Medulla oblongata (tissue), 1 donor: ENCODE data around the gene SPRR5.
A peak's percentile ranks its signal among the peaks of the same experiment; 100 is the strongest.

Source experiments
- DNase-seq: peaks from one replicate; pipeline ENCODE4 v3.0.0-alpha.2; 2015; ENCODE audit errors: extremely low spot score

Gene SPRR5, protein sequence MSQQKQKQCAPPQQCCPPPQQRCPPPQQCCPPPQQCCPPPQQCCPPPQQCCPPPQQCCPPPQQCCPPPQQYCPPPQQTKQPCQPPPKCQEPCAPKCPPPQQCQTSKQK

DNA sequence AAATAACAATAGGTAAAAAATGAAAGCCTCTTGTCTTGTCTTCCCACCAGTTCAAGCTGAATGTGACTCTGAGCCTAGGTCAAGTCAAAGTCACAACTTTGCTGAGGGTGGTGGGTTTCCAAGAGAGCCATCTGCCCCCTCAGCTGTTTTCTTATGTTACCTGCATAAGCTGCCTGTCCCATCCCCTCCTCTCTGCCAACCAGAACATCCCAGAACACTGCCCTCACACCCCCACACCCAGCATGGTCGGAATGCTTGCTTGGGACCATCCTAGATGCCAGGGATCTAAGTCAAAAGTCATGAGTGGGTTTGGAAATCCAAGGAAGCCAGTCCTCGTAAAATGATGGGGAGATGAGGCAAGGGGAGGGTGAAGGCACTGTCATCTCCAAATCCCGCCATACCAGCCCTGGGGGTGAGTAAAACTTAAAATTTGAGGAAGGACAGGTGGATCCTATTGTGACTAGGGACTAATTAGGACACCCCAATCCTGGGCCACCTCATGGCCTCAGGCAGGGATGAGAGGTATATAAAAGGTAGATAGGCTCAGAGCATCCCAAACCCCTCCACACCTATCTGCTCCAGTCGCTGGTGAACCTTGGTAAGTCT, at the start of gene SPRR5:
SPRR5 (plus strand) TSS at position 556 of the 606 bp plus-strand sequence. CDS start 1,349 bp downstream, outside the sequence.
- no peak for DNase-seq

DNA sequence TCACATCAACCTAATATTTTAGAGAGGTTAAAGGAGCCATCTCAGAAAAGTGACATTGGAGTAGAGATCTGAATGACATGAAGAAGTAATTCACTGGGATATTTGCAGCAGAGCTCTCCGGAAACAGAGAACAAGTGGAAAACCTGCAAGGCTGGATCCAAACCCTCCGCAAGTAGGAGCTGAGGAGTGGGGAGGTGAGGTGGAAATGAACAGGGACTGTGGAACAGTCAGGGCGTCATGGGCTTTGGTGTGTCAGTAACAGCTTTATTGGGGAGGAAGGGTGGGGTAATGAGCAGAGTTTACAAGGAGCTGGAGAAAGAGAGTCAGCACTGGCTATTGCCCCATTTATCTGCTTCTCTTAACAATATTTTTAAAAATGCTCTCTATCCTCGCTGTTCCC, 48.0 kb upstream of the SPRR5 start:
- DNase-seq, result no peak

DNA sequence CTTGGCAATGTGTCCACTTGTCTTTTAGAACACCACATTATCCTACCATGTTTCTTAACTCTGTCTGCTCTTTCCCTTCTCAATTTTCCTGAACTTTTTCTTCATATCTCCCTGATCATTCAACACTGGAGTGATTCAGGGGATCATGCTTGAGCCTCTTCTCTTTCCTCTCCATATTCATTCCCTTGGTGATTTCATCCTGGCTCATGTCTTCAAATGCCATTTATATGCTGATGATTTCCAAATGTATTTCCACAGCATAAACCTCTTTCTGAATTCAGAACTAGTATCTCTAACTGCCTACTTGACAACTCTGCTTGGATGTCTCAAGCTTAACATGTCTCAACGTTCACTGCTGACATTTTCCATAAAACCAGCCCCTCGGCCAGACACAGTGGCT, 47.1 kb upstream of the SPRR5 start:
- DNase-seq, result no peak

DNA sequence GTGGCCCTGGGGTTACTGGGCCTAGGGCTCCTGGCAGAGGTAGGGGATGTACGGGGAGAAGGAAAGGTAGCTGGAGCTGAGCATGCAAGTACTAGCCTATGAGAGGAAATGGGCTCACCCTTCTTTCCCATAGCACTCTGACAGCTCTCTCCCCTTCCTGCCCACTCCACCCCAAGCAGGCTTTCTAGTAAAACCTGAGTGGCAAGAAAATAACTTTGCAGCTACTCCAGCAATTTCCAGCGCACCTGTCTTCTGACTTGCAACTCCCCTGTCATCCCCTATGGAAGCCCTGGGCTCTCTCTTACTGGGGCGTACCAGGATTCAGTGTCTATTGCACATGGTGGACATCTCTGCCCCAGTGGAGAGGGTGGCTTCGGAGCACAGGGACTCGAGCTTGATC, 45.4 kb upstream of the SPRR5 start:
- no peak for DNase-seq

DNA sequence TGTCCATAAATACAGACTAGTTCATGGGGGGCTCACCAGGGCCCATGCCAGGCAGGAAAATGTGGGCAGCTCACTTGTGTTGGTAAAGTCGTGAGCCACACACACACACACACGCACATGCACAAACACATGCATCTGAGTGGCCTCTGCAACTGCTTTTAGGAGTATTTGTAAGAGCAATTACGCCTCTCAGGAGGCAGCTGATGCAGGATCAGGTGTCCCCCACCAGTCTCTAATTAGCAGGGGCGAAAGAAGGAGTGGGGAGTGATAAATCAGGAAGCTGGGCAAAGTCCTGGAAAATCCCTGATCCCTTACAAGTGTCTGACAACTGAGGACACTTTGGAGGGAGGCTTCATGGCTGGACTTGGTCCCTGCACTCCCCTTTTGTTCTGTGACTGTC, 44.4 kb upstream of the SPRR5 start:
- DNase-seq, result no peak

DNA sequence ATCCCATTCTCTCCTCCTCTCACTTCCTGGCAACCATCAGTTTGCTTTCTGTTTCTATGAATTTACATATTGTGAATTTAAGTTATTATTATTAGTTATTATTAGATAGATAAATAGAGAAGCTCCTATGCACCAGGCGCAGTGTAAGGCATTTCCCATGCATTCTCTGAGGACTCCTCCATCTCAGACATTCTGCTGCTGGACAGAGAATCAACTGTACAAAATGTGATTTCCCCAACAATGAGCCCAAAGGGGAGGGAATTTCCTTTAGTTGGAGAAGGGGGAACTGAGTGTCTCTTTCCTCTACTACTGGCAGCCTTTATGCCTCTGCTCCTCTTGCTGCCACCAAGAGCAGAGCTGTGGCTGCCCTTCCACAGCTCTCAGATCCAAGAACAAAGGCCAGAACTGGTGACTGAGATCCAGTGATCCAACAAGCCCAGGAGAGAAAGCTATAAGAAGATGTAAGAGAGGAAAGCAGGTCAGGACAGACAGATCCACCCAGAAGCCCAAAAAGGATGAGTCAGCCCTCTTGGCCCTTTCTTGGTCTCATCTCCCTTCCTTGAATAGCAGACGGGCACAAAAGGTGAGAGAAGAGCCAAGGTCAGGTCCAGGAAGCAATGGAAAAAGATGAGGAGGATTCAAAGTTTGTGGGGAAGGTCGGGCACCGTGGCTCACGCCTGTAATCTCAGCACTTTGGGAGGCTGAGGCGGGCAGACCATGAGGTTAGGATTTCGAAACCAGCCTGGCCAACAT, 42.1 kb upstream of the SPRR5 start:
- DNase-seq, result no peak

DNA sequence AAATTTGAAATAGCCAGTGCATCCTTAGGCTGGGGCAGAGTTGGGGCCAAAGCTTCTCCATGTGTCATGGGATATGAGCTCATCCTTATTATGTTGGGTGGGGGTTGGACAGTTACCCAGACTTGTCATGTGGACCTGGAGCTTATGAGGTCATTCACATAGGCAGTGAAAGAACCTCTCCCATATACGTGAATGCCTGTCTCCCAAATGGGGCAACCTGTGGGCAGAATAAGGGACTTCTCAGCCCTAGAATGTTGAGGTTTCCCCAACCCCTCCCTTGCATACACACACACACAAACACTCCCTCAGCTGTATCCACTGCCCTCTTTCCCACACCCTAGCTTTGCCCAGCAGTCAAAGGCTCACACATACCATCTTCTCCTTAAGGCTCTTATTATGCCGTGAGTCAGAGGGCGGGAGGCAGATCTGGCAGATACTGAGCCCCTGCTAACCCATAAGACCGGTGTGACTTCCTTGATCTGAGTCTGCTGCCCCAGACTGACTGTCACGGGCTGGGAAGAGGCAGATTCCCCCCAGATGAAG, 40.9 kb upstream of the SPRR5 start:
- DNase-seq, result no peak

DNA sequence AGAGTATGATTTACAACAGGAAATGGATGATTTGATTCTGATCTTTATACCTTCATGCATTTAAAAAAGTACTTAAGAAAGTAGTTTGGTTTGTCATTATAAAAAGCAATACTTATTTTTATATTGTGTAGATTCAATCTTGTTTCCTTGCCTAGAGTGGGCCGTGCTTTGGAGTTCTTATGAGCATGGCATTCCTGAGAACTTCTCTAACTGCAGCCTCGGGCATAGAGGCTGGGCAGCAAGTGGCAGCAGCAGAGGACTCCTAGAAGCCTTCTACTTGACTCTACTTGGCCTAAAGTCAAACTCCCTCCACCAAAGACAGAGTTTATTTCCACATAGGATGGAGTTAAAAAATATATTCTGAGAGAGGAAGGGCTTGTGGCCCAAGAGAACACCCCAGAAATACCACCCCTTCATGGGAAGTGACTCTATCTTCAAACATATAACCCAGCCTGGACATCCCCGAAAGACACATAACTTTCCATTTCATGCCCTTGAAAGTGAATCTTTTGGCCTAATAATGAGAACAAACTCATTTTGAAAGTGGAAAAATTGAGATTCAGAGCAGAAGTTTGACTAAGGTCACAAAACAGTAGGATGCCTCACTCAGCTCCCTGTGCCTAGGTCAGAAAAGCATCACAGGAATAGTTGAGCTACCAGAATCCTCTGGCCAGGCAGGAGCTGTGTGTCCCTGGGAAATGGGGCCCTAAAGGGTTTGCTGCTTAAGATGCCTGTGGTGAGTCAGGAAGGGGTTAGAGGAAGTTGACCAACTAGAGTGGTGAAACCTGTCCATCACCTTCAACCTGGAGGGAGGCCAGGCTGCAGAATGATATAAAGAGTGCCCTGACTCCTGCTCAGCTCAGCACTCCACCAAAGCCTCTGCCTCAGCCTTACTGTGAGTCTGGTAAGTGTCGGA, 39.1 kb upstream of the SPRR5 start, which contains the start of gene IVL:
IVL (plus strand) TSS at position 861 of the 916 bp plus-strand sequence. CDS start 1,252 bp downstream, outside the sequence.
- no peak for DNase-seq

DNA sequence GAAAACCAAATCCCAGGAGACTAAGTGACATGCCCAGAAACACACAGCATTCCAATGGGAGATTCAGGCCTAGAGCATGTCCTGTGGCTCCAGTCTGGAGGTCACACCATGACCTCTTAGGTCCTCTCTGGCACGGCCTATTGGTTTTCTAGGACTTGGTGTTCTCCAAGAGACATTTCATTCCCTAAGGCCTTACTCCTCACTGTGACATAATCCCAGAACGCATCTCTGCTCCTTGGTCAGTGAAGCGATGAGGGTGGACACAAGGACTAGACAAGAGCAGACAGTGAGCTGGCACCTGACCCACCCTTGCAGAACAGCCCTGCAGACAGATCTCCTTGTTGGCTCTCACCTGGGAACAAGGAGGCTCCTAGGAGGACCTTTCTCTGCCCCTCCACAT, 37.8 kb upstream of the SPRR5 start:
- no peak for DNase-seq

DNA sequence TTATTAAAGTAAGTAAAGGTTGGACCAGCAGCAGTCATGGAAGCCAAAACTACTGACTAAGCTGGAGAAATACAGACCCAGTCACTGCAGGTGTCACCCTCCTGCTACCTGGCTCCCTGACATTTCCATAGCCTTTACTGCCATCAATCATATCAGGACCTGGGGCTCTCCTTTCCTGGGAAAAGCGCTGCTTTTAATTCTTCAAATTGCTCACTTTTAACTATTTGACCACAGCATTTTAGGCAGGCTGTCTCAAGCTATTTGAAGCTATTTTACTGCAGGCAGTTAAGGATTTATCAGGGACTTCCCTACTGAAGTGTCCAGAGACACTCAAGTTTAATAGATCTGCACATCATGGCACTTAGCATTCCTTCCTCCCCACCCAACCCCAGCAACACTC, 34.5 kb upstream of the SPRR5 start:
- no peak for DNase-seq

DNA sequence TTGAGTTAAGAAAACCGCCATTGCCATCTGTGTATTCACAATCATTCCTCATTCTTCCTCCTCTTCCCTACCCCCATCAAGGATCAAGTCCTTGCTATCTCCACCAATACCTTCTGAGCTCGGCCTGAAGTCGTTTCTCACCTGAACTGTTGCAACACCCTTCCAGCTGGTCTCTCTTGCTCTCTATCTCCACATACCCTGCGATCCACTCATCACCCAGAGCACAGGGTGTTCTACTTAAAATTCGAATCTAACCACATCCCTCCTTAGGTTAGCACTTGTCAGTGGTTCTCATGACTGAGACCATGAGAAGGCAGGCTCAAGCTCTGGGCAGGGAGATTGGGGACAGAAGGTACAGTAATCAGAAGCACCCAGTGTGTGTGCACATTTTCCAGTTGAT, 34.1 kb upstream of the SPRR5 start:
- DNase-seq, result no peak

DNA sequence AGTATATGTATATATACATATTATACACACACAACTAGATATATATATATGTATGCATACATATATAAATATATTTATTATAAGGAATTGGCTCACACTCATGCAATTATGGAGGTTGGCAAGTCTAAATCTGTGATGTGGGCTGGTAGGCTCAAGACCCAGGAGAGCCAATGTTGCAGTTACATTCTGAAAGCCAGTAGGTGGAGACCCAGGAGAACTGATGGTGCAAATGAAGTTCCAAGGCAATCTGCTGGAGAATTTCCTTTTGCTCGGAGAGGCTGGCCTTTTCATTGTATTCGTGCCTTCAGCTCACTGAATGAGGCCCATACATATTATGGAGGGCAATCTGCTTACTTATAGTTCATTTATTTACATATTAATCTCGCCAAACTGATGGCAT, 29.2 kb upstream of the SPRR5 start:
- peak; percentile 52 for DNase-seq

DNA sequence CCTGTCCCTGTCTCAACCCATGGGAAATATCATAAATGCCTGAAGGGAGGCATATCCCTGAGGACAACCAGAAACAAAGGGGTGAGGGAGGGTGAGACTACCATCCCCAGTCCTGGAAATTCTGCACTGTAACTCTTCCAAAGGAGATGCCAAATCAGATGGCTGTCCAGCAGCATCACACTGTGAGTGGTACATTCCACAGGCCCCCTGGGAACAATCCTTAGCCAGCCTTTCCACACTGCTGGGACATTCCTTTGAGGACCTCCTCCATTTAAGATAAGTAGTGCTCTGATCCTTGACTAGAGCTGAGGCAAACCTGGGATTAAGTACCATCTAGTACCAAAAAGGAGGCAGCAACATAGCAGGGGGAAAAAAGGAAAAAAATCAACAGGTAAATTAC, 27.9 kb upstream of the SPRR5 start:
- no peak for DNase-seq

DNA sequence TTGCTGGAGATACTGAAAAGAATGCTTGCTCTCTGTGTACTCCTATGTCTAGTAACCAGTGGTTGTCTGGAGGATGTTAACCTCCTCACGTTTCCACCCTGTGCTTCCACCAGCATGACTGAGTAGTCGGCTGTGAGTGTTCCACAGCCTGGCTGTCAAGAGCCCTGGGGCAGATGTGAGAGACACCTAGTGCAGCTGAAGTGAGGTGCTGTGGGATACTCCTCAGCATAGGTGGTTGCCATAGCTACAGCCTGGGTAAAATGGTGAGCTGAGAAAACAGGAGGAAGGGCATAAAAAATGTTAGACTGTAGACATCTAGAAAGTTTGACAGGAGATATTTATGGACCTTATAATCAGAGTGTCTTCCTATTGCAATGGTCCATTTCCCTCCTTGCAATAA, 22.8 kb upstream of the SPRR5 start:
- DNase-seq, result no peak

DNA sequence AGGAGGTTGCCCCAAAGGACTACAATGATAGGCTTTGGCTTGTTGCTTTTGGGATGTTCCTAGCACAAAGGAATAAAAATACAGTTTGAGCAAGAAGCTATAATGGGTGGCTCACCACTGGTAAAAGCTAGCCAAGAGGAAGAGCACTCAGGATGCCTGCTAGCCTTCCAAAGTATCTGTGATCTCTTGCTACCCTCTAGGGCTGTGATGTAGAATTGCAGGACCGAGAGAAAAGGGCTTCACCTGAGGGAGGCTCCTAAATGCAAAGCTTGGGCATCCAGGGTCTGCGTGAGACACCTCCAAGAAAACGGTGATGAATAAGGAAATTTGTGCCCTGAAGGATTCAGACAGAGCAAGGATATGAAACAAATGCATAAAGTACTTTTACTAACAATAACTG, 20.9 kb upstream of the SPRR5 start:
- DNase-seq, result no peak

DNA sequence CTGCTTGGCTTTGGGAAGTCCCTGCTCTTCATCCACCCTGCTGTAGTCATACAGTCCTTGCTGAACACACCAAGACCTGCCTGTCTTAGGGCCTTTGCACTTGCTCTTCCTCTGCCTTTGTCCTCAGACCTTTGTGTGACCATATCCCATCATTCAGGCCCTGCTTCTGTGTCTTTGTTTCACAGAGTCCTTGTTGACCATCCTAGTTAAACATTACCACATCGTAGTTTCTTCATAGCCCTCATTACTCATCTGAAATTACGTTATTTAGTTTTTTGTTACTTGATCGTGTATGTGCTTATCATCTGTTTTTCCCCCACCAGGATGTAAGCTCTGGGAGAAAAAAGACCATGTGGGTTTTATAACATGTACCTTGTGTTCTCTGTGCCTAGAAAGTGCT, 18.3 kb upstream of the SPRR5 start:
- DNase-seq, result no peak

DNA sequence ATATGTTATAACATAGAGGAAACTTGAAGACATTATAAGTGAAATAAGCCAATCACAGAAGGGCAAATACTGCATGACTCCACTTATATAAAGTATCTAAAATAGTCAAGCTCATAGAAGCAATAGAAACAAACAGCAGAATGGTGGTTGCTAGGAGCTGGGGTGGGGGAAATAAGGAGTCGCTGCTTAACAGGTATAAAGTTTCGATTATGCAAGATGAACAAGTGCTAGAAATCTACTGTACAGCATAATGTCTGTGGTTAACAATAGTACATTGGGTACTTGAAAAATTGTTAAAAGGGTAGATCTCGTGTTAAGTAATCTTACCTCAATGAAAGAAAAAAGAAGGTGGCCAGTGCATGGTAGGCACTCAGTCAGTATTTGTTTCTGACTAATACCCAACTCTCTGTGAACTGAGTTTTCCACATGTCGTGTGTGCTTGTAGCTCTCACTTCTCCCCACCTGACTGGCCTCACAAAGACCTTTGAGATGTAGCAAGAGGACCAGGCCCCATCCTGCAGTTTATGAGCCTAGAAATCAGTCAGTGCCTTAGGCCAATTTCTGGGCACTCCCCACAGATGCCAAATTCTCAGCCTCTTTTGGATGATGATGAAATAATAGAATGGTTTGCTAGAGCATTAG, 14.7 kb upstream of the SPRR5 start:
- DNase-seq, result no peak

DNA sequence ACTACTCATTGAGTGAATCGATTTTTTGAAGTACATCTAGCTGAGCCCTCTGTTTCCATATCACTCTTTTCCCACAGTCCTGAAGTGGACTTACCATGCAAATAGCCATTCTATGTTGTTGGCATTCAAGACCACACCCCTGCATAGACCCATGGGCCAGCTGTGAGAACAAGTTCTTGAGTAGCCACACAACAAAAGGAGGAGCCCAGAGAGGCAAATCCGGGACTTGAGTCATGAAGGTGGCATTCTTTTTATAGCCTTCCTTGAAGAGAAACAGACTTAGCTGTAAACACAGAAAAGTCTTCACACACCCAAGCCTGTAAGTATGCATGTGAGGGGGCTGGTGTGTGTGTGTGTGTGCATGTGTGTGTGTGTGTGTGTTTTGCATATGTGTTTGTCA, 13.8 kb upstream of the SPRR5 start:
- DNase-seq, result no peak

DNA sequence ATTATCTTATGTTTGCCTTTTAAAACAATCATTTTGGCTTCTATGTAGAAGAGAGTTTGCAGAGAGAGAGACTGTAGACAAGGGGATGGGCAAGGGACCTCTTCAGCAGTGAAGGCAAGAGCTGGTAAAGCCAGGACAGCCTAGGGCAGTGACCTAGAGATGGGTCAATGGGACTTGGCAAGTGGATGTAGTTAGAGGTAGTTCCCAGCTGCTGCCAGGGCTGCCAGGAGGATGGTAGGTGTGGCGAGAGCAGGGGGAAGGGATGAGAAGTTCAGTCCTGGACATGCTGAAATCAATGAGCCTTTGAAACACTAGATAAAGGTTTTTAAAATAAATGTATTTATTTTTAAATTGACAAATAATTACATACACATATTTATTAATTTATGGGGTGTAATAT, 6.4 kb upstream of the SPRR5 start:
- no peak for DNase-seq

DNA sequence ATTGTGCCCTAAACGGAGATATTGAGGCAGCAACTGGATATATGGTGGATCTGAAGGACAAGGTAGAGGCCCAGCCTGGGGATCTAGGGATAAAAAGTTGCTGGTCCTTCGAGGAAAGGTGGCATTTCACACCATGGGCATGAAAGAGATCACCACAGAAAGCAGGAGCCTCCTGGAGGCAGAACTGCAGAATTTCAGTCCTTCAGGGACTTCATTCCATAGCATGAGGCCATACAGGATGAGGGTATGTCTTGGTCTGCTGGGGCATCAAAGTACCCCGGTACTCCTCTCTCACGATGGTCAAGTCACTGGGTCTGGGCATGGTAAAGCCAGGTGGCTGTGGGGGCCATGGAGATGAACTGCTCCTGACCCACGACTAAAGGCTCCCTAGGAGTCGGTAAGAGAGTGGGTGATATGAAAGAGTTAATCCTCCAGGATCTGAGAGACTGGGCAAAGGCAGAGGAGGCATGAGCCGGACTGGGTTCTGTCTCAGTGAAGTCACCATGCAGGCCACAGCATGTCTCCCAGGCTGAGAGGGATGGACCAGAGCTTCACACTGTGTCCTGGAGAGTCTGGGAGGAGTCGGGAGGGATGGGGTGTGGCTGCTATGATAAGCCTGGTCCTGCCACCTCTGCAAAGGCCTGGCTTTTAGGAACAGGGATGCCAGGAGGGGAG, 5.8 kb upstream of the SPRR5 start:
- DNase-seq, result no peak

DNA sequence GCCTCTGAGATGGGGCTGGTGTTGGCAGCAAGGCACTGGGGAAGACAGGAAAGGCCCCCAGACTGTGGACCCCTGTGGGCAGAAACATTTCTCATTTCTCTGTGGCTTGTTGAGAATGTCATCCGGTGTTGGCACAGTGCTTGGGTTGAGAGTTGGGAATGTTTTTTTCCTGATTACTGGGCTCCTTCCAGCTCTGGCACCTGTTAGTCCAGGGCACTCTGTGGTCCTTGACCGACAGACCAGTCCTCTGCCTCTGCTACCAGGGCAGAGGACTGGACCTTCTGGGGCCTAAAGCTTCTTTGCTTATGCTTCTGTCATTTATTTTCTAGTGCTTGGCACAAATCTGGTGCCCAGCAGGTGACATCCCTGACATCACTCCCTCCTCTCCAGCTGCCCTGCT, 4.8 kb upstream of the SPRR5 start:
- DNase-seq, result no peak
